Common myeloid progenitor, CD34-positive (primary cell): ENCODE measurements around the gene NR2F6.
"Not testable (repeated sequence)": the region's sequence is repeated elsewhere in the genome, so short reads cannot be mapped to it uniquely, and the experiment has no call there.

ENCODE experiments used
- CTCF ChIA-PET: fragments of 350-600 bp; sonication (Branson Sonifier 250); formaldehyde crosslinking; loops from one replicate; lab custom pipeline; 2021; ENCODE audit warnings: antibody characterized with exemption; lab: Charles Lee
- POLR2A ChIA-PET: fragments of 350-600 bp; sonication (Branson Sonifier 250); formaldehyde crosslinking; loops from one replicate; lab custom pipeline; 2021; ENCODE audit warnings: antibody characterized with exemption; lab: Charles Lee
- DNase-seq, 3 donors: peaks; one replicate each; pipeline versions ENCODE4 v3.0.0 to v3.0.0-alpha.2; 2013
- H3K27ac ChIP-seq, 2 experiments: 1 replicate in 1 of 2; 2 replicates in 1 of 2; pipeline ENCODE4 v1.7.0; 2013; ENCODE audit warnings: inconsistent platforms in 2 of 2, low read length in 2 of 2, mild to moderate bottlenecking in 2 of 2, low read depth in 1 of 2, moderate library complexity in 1 of 2; ENCODE audit not compliant: severe bottlenecking in 2 of 2, insufficient read depth in 1 of 2, poor library complexity in 1 of 2
- H3K27me3 ChIP-seq, 5 experiments: replicated peaks in 2 of 5; 1 replicate in 3 of 5; 2 replicates in 2 of 5; pipeline versions ENCODE4 v1.6.1 to v1.7.0; 2013; ENCODE audit warnings: low read length in 4 of 5, mild to moderate bottlenecking in 2 of 5, moderate library complexity in 2 of 5, inconsistent platforms in 1 of 5; ENCODE audit not compliant: insufficient read depth in 5 of 5, control insufficient read depth in 4 of 5
- H3K36me3 ChIP-seq, 4 experiments: 1 replicate in 2 of 4; 2 replicates in 2 of 4; pipeline versions ENCODE4 v1.6.1 to v1.7.0; 2013; ENCODE audit warnings: low read length in 3 of 4, control low read depth in 1 of 4, mild to moderate bottlenecking in 1 of 4; ENCODE audit not compliant: control insufficient read depth in 4 of 4, insufficient read depth in 4 of 4
- H3K4me1 ChIP-seq, 4 experiments: 1 replicate in 3 of 4; 2 replicates in 1 of 4; pipeline versions ENCODE4 v1.6.1 to v1.7.1; 2013; ENCODE audit warnings: low read length in 3 of 4, mild to moderate bottlenecking in 3 of 4, control low read depth in 1 of 4, inconsistent platforms in 1 of 4, moderate library complexity in 1 of 4; ENCODE audit not compliant: control insufficient read depth in 4 of 4, insufficient read depth in 4 of 4; ENCODE audit errors: control extremely low read depth in 1 of 4
- H3K4me3 ChIP-seq, 7 experiments: 1 replicate in 4 of 7; 2 replicates in 3 of 7; pipeline versions ENCODE4 v1.5.1 to v1.7.0; 2013; ENCODE audit warnings: mild to moderate bottlenecking in 7 of 7, low read length in 6 of 7, moderate library complexity in 6 of 7, inconsistent platforms in 2 of 7, low read depth in 2 of 7, control low read depth in 1 of 7; ENCODE audit not compliant: insufficient read depth in 4 of 7, control insufficient read depth in 1 of 7; ENCODE audit errors: extremely low read depth in 1 of 7
- H3K9me3 ChIP-seq, 5 experiments: 1 replicate in 4 of 5; 2 replicates in 1 of 5; pipeline versions ENCODE4 v1.6.1 to v1.7.1; 2013; ENCODE audit warnings: low read length in 4 of 5, mild to moderate bottlenecking in 2 of 5, inconsistent platforms in 1 of 5, low read depth in 1 of 5, moderate library complexity in 1 of 5; ENCODE audit not compliant: control insufficient read depth in 4 of 5, insufficient read depth in 2 of 5; ENCODE audit errors: control extremely low read depth in 1 of 5
- WGBS: methylation state at CpG from one replicate; pipeline ENCODE4 v1.1.5; 2013; ENCODE audit not compliant: insufficient coverage; 5-methylcytosine and 5-hydroxymethylcytosine counted together

The NR2F6 gene

GRCh38 chr19:17192751-17193150, 53.0 kb downstream of the NR2F6 start:
- ChIA-PET CTCF (no interaction called here), POLR2A (interaction anchor here (0.7 kb wide), 1 partner anchor 75 kb away, joined by 3 read pairs; no protein-coding TSS in a partner anchor)
- no peak for DNase-seq
- H3K36me3 ChIP-seq: peaks cover 23 to 88% (median 64%) of the 10 kb centered on the region in 4 experiments
- 98% methylated on average over 21 of the region's 26 CpGs for WGBS
- no peaks in the 10 kb centered on the region for H3K27me3 ChIP-seq
- no peak overlapping the region for H3K27ac ChIP-seq
- no peaks in the 10 kb centered on the region for H3K4me1 ChIP-seq
- no peaks in the 10 kb centered on the region for H3K9me3 ChIP-seq
- H3K4me3 ChIP-seq: no peak overlapping the region

DNA sequence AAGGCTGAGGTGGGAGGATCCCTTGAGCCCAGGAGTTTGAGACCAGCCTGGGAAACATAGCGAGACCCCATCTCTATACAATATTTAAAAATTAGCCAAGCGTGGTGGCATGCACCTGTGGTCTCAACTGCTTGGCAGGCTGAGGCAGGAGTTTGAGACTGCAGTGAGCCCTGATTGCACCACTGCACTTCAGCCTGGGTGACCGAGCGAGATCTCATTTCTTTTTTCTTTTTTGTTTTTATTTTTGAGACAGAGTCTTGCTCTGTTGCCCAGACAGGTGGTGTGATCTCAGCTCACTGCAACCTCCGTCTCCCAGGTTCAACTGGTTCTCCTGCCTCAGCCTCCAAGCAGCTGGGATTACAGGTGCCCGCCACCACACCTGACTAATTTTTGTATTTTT, 54.0 kb downstream of the NR2F6 start:
- H3K27ac ChIP-seq, H3K9me3 ChIP-seq, H3K4me1 ChIP-seq, H3K4me3 ChIP-seq, H3K27me3 ChIP-seq, CTCF ChIA-PET, POLR2A ChIA-PET, DNase-seq: not testable (repeated sequence)
- 62% methylated on average over 2 of the region's 6 CpGs for WGBS
- H3K36me3 ChIP-seq: peaks cover 29 to 89% (median 66%) of the 10 kb centered on the region in 4 experiments

- DNase-seq: no peak
These were observed 60.1 kb downstream of the NR2F6 start for GRCh38 chr19:17185590-17185989.

GRCh38 chr19:17184371-17184841, 61.3 kb downstream of the NR2F6 start:
- peaks cover 19 to 50% (median 40%) of the 10 kb centered on the region in 4 experiments for H3K36me3 ChIP-seq
- peak; percentile 11 to 43 (median 38) for DNase-seq
- POLR2A ChIA-PET: interaction anchor here (0.6 to 1.1 kb wide), 3 partner anchors 42 to 116 kb away, joined by 3 read pairs; partner anchors contain the start of gene MYO9B
- H3K27me3 ChIP-seq: no peaks in the 10 kb centered on the region
- H3K4me1 ChIP-seq: peaks cover 0 to 27% (median 23%) of the 10 kb centered on the region in 4 experiments
- peak overlapping the region in 4 of 7 experiments; percentile 53 to 71 (median 60) for H3K4me3 ChIP-seq
- H3K9me3 ChIP-seq: no peaks in the 10 kb centered on the region
- peak overlapping the region; percentile 35 to 53 for H3K27ac ChIP-seq
- CTCF ChIA-PET: interaction anchor here (0.7 to 2.3 kb wide), 6 partner anchors 11 to 113 kb away, joined by 3 to 12 read pairs (median 5); partner anchors contain the start of gene OCEL1
- 70% methylated on average over 10 of the region's 12 CpGs for WGBS

More at GRCh38 chr19:17185590-17185989, 60.1 kb downstream of the NR2F6 start:
- H3K4me3 ChIP-seq: no peak overlapping the region
- H3K27ac ChIP-seq: no peak overlapping the region
- H3K36me3 ChIP-seq: peaks cover 21 to 60% (median 46%) of the 10 kb centered on the region in 4 experiments
- ChIA-PET CTCF (no interaction called here), POLR2A (no interaction called here)
- no peaks in the 10 kb centered on the region for H3K9me3 ChIP-seq
- no peaks in the 10 kb centered on the region for H3K27me3 ChIP-seq
- H3K4me1 ChIP-seq: peaks cover 0 to 27% (median 23%) of the 10 kb centered on the region in 4 experiments
- WGBS: 91% methylated on average over 8 of the region's 8 CpGs

- peak; percentile 57 to 82 (median 78) for DNase-seq
- H3K36me3 ChIP-seq: peaks cover 19 to 47% (median 36%) of the 10 kb centered on the region in 4 experiments
- peak overlapping the region in 6 of 7 experiments; percentile 43 to 71 (median 54) for H3K4me3 ChIP-seq
- H3K27me3 ChIP-seq: no peaks in the 10 kb centered on the region
- POLR2A ChIA-PET: interaction anchor here (0.6 to 1.1 kb wide), 3 partner anchors 43 to 116 kb away, joined by 3 read pairs; partner anchors contain the start of gene MYO9B
- H3K9me3 ChIP-seq: no peaks in the 10 kb centered on the region
- WGBS: 0% methylated on average over 6 of the region's 11 CpGs
- CTCF ChIA-PET: interaction anchor here (0.7 to 2.3 kb wide), 8 partner anchors 9 to 112 kb away, joined by 3 to 12 read pairs (median 4); partner anchors contain the start of gene OCEL1
- peak overlapping the region; percentile 35 to 64 for H3K27ac ChIP-seq
- peaks cover 0 to 27% (median 23%) of the 10 kb centered on the region in 4 experiments for H3K4me1 ChIP-seq
These were observed 61.8 kb downstream of the NR2F6 start for GRCh38 chr19:17183858-17184321.

DNA sequence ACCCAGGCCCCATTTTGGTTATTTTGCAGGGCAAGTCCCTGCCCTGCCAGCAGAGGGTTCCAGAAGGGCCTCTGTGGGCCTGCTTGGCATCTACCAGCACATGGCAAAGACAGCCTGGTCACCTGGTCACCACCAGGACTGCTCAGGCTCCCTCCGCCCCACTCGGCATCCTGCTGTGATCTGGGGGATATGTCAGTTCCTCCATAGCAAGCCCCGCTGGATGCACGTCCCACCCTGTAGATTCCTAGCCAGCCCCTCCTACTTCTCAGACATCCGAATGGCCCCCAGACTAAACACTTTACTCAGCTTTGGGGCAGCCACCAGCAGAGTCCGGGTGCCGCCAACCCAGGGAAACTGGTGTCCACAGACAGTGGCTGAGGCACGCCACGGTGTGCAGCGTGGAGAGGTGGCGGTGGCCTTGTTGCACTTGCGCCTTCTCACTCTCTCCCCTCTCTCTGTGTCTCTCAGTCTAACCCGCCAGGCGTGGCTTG, 62.4 kb downstream of the NR2F6 start:
- POLR2A ChIA-PET: interaction anchor here (0.9 to 1.1 kb wide), 2 partner anchors 43 to 107 kb away, joined by 3 read pairs; partner anchors contain the start of gene MYO9B
- CTCF ChIA-PET: interaction anchor here (1.1 to 2.3 kb wide), 8 partner anchors 8 to 112 kb away, joined by 3 to 12 read pairs (median 4); partner anchors contain the start of gene OCEL1
- Histone ChIP-seq H3K36me3 (peaks cover 19 to 45% (median 35%) of the 10 kb centered on the region in 4 experiments), H3K27me3 (no peaks in the 10 kb centered on the region), H3K4me1 (peaks cover 0 to 27% (median 23%) of the 10 kb centered on the region in 4 experiments), H3K4me3 (peak overlapping the region in 6 of 7 experiments; percentile 43 to 71 (median 54)), H3K9me3 (no peaks in the 10 kb centered on the region), H3K27ac (peak overlapping the region; percentile 35 to 64)
- 16% methylated on average over 12 of the region's 14 CpGs for WGBS
- DNase-seq: peak; percentile 43 to 64 (median 59)
